ENCODE data around the gene EYA2.

DNA sequence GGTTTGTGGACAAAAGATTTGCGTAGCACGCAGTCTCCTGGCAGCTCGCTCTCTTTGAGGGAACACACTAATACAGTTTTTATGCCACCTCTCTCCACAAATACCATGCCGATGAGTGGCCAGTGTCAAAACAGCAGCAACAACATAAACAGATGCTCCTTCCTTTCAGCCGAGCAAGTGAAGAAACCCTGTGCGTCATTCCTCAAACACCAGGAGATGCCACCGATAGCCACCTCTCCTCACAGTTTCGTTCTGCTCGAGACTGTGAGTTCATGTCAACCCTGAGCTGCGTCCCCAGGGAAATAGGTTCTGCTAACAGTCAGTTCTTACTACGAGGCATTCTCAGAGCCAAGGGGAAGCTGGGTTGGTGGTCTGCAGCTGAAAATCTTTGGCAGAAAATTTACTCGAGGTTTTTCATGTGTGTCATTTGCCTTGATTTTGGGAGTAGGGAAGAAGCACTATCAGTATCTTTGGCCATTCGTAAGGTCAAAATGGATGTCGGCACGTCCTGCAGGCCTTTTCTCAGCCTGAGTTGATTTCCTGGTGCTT is 59.9 kb downstream of the EYA2 start:
- TF ChIP-seq ESRRG (CRISPR knock-in tag; IDR thresholded peaks at IDR 0.05): no peak
- TF ChIP-seq ZFP30 (CRISPR knock-in tag; IDR thresholded peaks at IDR 0.05): no peak
- TF ChIP-seq, protein P1, sequence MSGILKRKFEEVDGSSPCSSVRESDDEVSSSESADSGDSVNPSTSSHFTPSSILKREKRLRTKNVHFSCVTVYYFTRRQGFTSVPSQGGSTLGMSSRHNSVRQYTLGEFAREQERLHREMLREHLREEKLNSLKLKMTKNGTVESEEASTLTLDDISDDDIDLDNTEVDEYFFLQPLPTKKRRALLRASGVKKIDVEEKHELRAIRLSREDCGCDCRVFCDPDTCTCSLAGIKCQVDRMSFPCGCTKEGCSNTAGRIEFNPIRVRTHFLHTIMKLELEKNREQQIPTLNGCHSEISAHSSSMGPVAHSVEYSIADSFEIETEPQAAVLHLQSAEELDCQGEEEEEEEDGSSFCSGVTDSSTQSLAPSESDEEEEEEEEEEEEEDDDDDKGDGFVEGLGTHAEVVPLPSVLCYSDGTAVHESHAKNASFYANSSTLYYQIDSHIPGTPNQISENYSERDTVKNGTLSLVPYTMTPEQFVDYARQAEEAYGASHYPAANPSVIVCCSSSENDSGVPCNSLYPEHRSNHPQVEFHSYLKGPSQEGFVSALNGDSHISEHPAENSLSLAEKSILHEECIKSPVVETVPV (CRISPR knock-in tag; IDR thresholded peaks at IDR 0.05): no peak
- no peak for TF ChIP-seq ARNTL (CRISPR knock-in tag; IDR thresholded peaks at IDR 0.05; ENCODE audit: borderline replicate concordance, low read depth)
- TF ChIP-seq OSR1 (CRISPR knock-in tag; IDR thresholded peaks at IDR 0.05): no peak
- TF ChIP-seq, protein P2, sequence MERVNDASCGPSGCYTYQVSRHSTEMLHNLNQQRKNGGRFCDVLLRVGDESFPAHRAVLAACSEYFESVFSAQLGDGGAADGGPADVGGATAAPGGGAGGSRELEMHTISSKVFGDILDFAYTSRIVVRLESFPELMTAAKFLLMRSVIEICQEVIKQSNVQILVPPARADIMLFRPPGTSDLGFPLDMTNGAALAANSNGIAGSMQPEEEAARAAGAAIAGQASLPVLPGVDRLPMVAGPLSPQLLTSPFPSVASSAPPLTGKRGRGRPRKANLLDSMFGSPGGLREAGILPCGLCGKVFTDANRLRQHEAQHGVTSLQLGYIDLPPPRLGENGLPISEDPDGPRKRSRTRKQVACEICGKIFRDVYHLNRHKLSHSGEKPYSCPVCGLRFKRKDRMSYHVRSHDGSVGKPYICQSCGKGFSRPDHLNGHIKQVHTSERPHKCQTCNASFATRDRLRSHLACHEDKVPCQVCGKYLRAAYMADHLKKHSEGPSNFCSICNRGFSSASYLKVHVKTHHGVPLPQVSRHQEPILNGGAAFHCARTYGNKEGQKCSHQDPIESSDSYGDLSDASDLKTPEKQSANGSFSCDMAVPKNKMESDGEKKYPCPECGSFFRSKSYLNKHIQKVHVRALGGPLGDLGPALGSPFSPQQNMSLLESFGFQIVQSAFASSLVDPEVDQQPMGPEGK (CRISPR knock-in tag; IDR thresholded peaks at IDR 0.05; ENCODE audit: borderline replicate concordance): no peak
- TF ChIP-seq CSDC2 (CRISPR knock-in tag; IDR thresholded peaks at IDR 0.05): no peak
- no peak for TF ChIP-seq ZNF565 (CRISPR knock-in tag; conservative IDR thresholded peaks at IDR 0.05; ENCODE audit: low read depth)
- TF ChIP-seq RARB (CRISPR knock-in tag; IDR thresholded peaks at IDR 0.05): no peak
- TF ChIP-seq TOX (CRISPR knock-in tag; IDR thresholded peaks at IDR 0.05; ENCODE audit: borderline replicate concordance): no peak
- TF ChIP-seq ZNF70 (CRISPR knock-in tag; IDR thresholded peaks at IDR 0.05): no peak
- no peak for TF ChIP-seq SNAI2 (CRISPR knock-in tag; IDR thresholded peaks at IDR 0.05)
- no peak for TF ChIP-seq ISL1 (CRISPR knock-in tag; IDR thresholded peaks at IDR 0.05)
- TF ChIP-seq GLIS3 (CRISPR knock-in tag; IDR thresholded peaks at IDR 0.05): no peak

Data from SK-N-SH treated with all-trans-retinoic acid at 6 μM for 48 hours (cell line).